Measurements from ENCODE around the gene ADAMTS12.
"Not testable (repeated sequence)": the region's sequence is repeated elsewhere in the genome, so short reads cannot be mapped to it uniquely, and the experiment has no call there.

ADAMTS12 gene

GRCh38 chr5:33905381-33905780, 13.6 kb upstream of the ADAMTS12 start:
- no peak for DNase-seq

GRCh38 chr5:33903118-33903517, 11.3 kb upstream of the ADAMTS12 start:
- no peak for DNase-seq

- no peak for DNase-seq
Observed at GRCh38 chr5:33901156-33901555, 9.4 kb upstream of the ADAMTS12 start.

- DNase-seq = no peak
Observed at GRCh38 chr5:33894566-33894965, 2.8 kb upstream of the ADAMTS12 start.

- DNase-seq = no peak
Observed at GRCh38 chr5:33892620-33893137, 889 bp upstream of the ADAMTS12 start.

GRCh38 chr5:33891446-33891787, 373 bp downstream of the ADAMTS12 start:
- DNase-seq = no peak

GRCh38 chr5:33890131-33891032, 1.4 kb downstream of the ADAMTS12 start:
- no peak for DNase-seq

- no peak for DNase-seq
Observed at GRCh38 chr5:33888587-33888986, 3.2 kb downstream of the ADAMTS12 start.

- no peak for DNase-seq
Observed at GRCh38 chr5:33887268-33887667, 4.5 kb downstream of the ADAMTS12 start.

- no peak for DNase-seq
Observed at GRCh38 chr5:33886283-33886682, 5.5 kb downstream of the ADAMTS12 start.

GRCh38 chr5:33885679-33886078, 6.1 kb downstream of the ADAMTS12 start:
- DNase-seq = no peak

GRCh38 chr5:33883482-33883881, 8.3 kb downstream of the ADAMTS12 start:
- DNase-seq = no peak

GRCh38 chr5:33880319-33880718, 11.5 kb downstream of the ADAMTS12 start:
- DNase-seq = no peak

GRCh38 chr5:33877449-33877848, 14.3 kb downstream of the ADAMTS12 start:
- DNase-seq = no peak

- no peak for DNase-seq
Observed at GRCh38 chr5:33867241-33867640, 24.5 kb downstream of the ADAMTS12 start.

GRCh38 chr5:33859177-33859576, 32.6 kb downstream of the ADAMTS12 start:
- DNase-seq = not testable (repeated sequence)

GRCh38 chr5:33857037-33857436, 34.8 kb downstream of the ADAMTS12 start:
- DNase-seq = no peak

GRCh38 chr5:33855396-33855795, 36.4 kb downstream of the ADAMTS12 start:
- no peak for DNase-seq

GRCh38 chr5:33854733-33855151, 37.0 kb downstream of the ADAMTS12 start:
- DNase-seq = no peak

GRCh38 chr5:33852837-33853236, 39.0 kb downstream of the ADAMTS12 start:
- DNase-seq = no peak

- no peak for DNase-seq
Observed at GRCh38 chr5:33852319-33852718, 39.5 kb downstream of the ADAMTS12 start.

GRCh38 chr5:33850100-33850594, 41.6 kb downstream of the ADAMTS12 start:
- DNase-seq = no peak

- DNase-seq = no peak
Observed at GRCh38 chr5:33848554-33848953, 43.2 kb downstream of the ADAMTS12 start.

- no peak for DNase-seq
Observed at GRCh38 chr5:33846851-33847250, 44.9 kb downstream of the ADAMTS12 start.

- DNase-seq = no peak
Observed at GRCh38 chr5:33843579-33843978, 48.2 kb downstream of the ADAMTS12 start.
